HG03135 (cell line): ENCODE measurements around the gene GREM2.

ENCODE experiments used
- ATAC-seq: cut with Tn5 transposase; IDR thresholded peaks from one replicate; pipeline ENCODE4 v1.9.1; 2021; ENCODE audit warnings: mild to moderate bottlenecking, moderate library complexity; ENCODE audit not compliant: unreplicated experiment

The GREM2 gene

DNA sequence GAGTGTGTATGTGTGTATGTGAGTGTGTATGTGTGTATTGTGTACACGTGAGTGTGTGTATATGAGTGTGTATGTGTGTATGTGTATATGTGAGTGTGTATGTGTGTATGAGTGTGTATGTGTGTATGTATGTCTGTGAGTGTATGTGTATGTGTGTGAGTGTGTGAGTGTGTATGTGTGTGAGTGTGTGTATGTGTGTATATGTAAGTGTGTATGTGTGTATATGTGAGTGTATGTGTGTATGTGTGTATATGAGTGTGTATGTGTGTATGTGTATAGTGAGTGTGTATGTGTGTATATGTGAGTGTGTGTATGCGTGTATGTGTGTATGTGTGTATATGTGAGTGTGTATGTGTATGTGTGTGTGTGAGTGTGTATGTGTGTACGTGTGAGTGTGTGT, 49.2 kb downstream of the GREM2 start:
- ATAC-seq: no peak

GRCh38 chr1:240562111-240562590, 49.8 kb downstream of the GREM2 start:
- ATAC-seq: no peak

DNA sequence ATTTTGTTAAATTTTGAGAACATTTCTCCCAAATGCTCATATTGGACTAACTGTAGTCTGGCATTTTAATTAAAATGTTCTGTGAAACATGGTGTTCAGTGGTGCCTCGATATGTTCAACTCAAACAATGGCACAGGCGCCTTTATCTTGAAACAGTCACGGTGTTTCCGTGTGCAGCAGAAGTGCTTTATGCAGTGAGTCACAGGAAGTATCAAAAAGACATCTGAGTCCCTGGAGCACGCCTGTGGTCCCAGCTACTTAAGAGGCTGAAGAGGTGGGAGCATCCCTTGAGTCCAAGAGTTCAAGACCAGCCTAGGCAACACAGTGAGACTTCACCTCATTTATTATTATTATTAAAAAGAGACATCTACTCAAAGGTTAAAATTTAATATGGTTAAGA, 52.2 kb downstream of the GREM2 start:
- ATAC-seq: no peak

GRCh38 chr1:240555524-240555923, 56.4 kb downstream of the GREM2 start:
- no peak for ATAC-seq

DNA sequence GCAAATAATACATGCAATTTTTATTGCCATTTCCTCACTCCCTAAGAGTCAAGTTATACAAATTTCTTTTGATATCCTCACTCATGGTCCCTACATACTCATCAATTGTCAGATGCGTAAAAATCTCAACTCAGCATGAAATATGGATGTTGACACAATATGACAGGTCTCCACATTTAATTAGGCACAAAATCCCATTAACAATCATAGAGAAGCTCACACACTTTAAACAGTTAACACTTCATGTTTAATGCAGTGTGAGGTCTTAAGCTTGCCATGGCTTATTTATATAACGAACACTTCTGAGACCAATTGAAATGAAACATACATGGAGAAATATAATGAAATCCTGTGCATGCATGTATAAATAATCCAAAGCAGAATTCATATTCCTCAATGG, 58.6 kb downstream of the GREM2 start:
- ATAC-seq: no peak

DNA sequence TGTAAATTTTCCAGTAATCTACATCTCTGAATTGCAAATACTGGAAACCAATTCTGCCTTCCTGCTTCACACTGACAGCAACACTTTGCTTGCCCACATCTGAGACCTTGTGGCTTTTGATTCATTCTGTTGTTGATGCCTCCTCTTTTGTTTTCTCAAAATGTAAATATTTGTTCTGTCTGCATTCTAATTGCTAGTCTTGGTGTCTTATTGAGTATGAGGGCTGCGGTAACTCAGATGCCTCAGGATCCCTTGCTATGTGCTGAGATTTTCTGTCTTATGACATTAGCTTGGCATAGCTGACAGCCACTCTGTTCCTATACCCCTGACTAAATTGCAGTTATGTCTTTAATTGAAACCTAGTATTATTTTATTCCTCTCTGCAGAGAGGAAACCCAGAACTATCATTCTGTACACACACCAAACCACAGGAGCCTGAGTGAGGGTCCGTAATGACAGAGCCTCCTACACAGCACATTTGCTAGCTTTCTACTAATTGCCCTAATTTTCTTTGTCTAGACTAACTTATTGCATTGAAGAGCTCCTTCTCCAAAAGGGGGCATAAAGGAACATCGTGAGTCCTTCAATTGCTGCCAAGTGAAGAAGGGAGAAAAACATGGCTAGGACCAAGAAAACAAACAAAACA, 72.1 kb downstream of the GREM2 start:
- ATAC-seq: no peak

GRCh38 chr1:240538776-240539430, 73.1 kb downstream of the GREM2 start:
- no peak for ATAC-seq

DNA sequence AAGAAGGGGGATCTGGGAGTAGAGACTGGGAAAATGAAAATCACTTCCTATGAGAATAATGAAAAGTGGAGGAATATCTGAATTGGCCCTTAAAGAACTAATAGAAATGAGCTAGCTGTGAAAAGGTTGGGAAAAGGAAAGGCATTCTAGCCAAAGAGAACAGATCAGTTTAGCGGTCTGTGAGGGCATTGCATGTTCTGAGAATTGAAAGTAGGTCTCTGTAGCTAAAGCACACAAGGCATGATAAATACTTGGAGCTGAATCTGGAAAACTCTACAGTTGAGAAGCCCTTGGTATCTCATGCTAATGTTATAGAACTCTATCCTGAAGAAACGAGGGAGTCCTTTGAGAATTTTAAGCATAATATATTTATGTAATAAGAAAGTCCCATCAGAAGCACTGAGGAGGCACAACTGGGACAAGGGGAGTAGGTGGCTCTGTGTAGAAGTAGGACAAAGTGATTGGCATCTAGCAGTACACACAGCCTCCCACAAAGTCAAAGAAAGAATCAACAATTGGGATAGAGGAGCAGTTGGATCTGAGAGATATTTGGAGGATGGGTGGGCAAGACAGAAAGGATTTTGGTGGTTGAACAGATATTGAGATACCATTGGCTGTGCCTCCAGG, 78.7 kb downstream of the GREM2 start:
- ATAC-seq: no peak

- no peak for ATAC-seq
These were observed 83.4 kb downstream of the GREM2 start for GRCh38 chr1:240528591-240528990.

DNA sequence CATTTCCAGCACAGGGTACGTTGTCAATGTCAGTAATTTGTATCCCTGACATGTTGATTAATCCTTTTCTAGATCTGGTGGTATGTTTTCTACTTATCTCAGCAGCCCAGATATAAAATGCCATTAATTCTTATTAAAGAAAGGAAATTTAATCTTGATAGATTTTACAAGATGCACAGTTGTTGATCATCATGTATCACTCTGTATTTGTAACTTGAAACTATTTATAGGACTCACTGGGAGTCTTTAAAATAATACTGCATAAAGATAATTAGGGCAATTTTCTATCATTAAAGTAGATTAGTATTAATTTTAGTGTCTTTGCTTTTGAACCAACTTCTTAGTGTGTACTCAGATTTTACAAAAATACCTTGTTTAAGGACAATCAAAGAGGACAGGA, 84.9 kb downstream of the GREM2 start:
- no peak for ATAC-seq

DNA sequence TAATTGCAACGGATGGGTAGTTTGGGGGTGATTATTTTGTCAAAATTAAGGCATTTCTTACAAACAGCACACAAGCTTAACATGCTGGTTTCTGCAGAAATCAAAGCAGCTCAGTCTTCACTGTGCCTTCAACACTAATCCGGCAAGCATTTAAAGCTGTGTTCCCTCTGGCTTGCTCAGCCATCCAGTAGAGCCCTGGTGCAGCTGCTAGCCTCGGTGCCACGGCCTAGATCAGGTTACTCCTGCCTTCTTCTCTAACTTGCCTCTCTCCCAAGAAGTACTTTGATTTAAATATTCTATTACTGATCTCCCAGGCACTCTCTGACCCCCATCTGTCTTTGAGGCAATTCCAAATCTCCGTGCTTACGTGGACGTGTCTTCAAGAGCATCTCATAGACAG, 85.6 kb downstream of the GREM2 start:
- no peak for ATAC-seq

DNA sequence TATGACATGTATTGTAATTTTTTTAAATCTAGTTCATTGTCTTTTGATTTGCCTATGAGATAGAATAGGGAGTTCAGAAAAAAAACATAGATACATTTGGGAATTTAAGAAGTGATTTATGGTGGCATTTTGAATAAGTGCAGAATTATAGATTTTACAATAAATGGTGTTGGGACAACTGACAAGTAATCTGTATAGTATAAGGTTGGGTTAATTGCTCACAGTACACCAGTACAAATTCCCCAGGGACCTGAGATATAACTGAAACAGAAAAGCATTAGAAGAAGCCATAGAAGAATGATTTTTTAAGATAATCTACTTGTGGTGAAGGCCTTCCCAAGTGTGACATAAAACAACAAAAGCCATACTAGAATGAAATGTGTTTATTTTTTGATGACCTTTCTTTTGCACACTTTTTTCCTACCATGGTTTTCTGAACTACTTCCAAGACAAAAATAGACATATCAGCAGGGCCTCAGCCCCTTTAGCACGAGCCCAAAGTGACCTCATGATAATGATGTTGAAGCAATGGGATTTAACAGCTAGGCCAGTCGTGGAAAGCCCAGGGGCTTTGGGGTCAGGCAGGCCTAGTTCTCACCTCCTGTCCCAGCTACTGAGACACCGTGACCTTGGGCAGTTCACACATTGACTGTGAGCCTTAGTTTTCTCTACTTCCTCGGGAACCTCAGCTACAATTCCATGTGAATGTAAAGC, 87.4 kb downstream of the GREM2 start:
- ATAC-seq: no peak

- ATAC-seq: no peak
These were observed 89.7 kb downstream of the GREM2 start for GRCh38 chr1:240522122-240522822.

- ATAC-seq: no peak
These were observed 94.1 kb downstream of the GREM2 start for GRCh38 chr1:240517891-240518290.

- ATAC-seq: no peak
These were observed 95.9 kb downstream of the GREM2 start for GRCh38 chr1:240516069-240516468.

DNA sequence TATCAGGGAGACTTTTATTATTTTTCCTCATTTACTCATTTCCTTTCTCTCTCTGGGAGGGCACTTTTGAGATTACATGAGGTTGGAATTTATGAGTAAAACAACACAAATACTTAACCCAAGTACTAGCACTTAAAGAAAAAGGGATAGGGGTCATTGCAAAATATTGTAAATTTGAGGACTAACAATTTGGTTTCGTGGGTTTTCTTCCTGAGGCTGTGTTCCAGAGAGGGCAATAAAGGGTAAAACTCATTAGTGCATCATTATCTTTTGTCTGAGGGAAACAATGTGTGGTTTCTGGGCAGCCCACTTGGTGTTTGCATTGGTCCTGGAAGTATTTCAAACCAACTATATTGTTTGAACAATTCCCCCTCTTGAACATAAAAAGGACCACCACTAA, 96.5 kb downstream of the GREM2 start:
- ATAC-seq: no peak

DNA sequence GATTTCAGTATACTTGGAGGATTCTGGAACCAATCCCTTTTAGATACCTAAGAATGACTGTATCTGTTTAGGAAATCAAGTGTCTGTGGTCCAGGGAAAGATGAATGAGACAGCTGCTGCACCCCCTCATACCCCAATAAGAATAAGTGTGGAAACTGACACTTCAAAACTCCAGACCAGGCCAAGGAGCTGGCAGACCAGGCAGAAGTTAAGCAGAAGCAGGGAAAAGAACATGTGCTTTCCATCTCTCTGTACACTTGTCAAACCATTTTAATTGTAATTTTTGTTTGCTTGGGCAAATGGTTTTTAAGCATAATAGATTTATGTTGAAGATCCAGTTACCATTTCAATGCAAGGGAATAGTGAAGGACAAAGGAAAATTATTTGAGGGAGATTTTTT, 100.2 kb downstream of the GREM2 start:
- no peak for ATAC-seq

DNA sequence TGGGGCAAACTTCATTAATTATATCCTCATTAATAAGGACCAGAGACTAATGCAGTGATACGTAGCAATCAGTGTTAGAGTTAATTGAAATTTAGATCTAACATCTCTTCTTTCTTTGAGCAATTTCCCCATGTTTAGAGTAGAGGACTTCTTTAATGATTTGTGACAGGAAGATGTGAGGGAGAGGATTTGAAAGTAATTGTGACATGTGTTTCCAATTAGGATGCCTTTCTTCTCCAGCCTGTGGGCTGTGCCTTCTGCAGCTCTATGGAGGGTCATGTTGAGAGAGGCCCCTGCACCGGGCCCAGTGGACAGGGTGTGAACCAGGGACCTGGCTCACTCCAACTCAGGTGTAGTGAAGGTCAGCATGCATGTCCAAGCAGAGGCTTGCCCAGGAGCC, 103.0 kb downstream of the GREM2 start:
- ATAC-seq: no peak

DNA sequence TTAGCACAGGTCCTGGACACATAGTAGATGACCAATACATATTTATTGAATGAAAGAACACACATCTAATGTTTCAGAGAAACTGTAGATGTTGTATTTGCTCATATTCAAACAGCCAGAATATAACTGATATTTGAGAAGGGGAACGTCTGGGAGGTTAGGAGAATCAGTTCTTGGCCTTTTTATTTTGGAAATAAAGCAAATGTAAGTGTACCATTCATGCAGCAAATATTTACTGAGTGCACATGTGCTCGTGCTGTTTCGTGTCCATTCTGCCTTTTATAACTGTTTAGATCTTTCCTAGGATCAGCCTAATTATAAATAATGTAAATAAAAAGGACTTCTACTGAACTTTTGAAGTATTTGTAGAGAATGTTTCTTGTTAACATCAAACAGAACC, 103.8 kb downstream of the GREM2 start:
- no peak for ATAC-seq

DNA sequence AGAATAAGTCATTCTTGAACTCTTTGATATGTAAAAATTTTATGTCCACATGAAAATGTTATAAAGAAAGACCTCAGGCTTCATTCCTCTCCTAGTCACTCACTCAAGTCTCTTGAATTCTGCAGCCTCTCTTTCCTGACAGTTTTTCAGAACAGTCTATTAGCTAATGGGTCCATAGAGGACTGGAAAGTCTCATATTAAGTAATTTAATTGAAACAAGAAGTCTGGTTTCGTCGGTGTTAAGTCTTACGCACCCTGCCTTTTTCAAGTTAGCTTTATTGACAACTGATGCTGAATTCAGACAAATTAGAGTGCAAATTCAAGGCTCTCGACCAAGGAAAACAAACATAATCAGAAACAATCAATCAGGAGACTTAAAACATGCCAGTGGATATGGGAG, 105.8 kb downstream of the GREM2 start:
- no peak for ATAC-seq

- ATAC-seq: no peak
These were observed 108.4 kb downstream of the GREM2 start for GRCh38 chr1:240503558-240503957.
